Liver (tissue), 3 donors: ENCODE data around the gene SH3BP5.

Experiments
- CTCF ChIP-seq: fragments of 150-350 bp; IDR thresholded peaks from 2 replicates; pipeline ENCODE4 v1.5.1; 2017; ENCODE audit warnings: improper control_type of control experiment, low read depth, low read length; ENCODE audit not compliant: missing input control
- GABPA ChIP-seq, 2 donors: IDR thresholded peaks in 1 of 2; conservative IDR thresholded peaks in 1 of 2; 2 replicates each; pipeline ENCODE4 v1.6.1; 2016; ENCODE audit warnings: antibody characterized with exemption in 2 of 2, mild to moderate bottlenecking in 1 of 2, moderate library complexity in 1 of 2
- SP1 ChIP-seq: IDR thresholded peaks from 2 replicates; pipeline ENCODE4 v1.6.1; 2018; ENCODE audit warnings: antibody characterized with exemption, mild to moderate bottlenecking
- donor health status: healthy.
- donor health status: healthy.

- TF ChIP-seq GABPA (IDR thresholded peaks at IDR 0.05 in 1 of 2, conservative IDR thresholded peaks at IDR 0.05 in 1 of 2), result no peak
- TF ChIP-seq SP1, result no peak
- no peak for TF ChIP-seq CTCF
Observed at GRCh38 chr3:15265655-15266509, 66.5 kb downstream of the SH3BP5 start.
